Gastroesophageal sphincter (tissue), 4 donors: ENCODE data around the gene FKRP. TPM values are rescaled to one million over a fixed set of nuclear protein-coding genes. Genes with fewer than 3 reads are reported as not detected.

Experiments
- ATAC-seq: fragments of 150-250 bp; one replicate; pipeline ENCODE4 v1.9.1; 2016; ENCODE audit warnings: mild to moderate bottlenecking, moderate library complexity
- H3K27ac ChIP-seq, 4 donors: fragments of 200-600 bp; sonication (generic) in 3 of 4; 1 replicate in 3 of 4; 2 replicates in 1 of 4; pipeline ENCODE4 v1.5.1; 2016 to 2019
- H3K27me3 ChIP-seq: fragments of 200-600 bp; sonication (generic); one replicate; pipeline ENCODE4 v1.5.1; 2019
- H3K36me3 ChIP-seq, 2 donors: fragments of 200-600 bp; sonication (generic); one replicate each; pipeline ENCODE4 v1.5.1; 2019; ENCODE audit warnings: control low read depth in 1 of 2
- H3K4me1 ChIP-seq, 3 donors: fragments of 200-600 bp; sonication (generic); 1 replicate in 2 of 3; 2 replicates in 1 of 3; pipeline ENCODE4 v1.5.1; 2016 to 2019; ENCODE audit warnings: control low read depth in 2 of 3
- H3K4me3 ChIP-seq, 2 donors: fragments of 200-600 bp; sonication (generic); one replicate each; pipeline ENCODE4 v1.5.1; 2019; ENCODE audit warnings: mild to moderate bottlenecking in 1 of 2, moderate library complexity in 1 of 2
- H3K9me3 ChIP-seq, 3 donors: fragments of 200-600 bp; sonication (generic); one replicate each; pipeline ENCODE4 v1.5.1; 2017 to 2019; ENCODE audit warnings: control low read depth in 2 of 3
- CTCF ChIP-seq, 4 experiments: fragments of 200-600 bp in 2 of 4; fragments of 450-650 bp in 2 of 4; sonication (generic) in 1 of 4; IDR thresholded peaks; one replicate each; pipeline ENCODE4 v1.5.1; 2017 to 2019; ENCODE audit warnings: antibody characterized with exemption in 4 of 4, mild to moderate bottlenecking in 2 of 4, moderate library complexity in 2 of 4
- EP300 ChIP-seq: sonication (generic); formaldehyde crosslinking; IDR thresholded peaks from one replicate; pipeline ENCODE4 v1.6.1; 2017; ENCODE audit warnings: antibody characterized with exemption, mild to moderate bottlenecking
- POLR2A ChIP-seq, 2 donors: fragments of 450-650 bp; IDR thresholded peaks; one replicate each; pipeline ENCODE4 v1.6.1; 2017; ENCODE audit warnings: antibody characterized with exemption in 2 of 2, mild to moderate bottlenecking in 2 of 2, moderate library complexity in 1 of 2
- POLR2AphosphoS5 ChIP-seq: sonication (generic); formaldehyde crosslinking; IDR thresholded peaks from one replicate; pipeline ENCODE4 v1.6.1; 2017; ENCODE audit warnings: antibody characterized with exemption
- WGBS, 2 donors: methylation state at CpG; one replicate each; pipeline ENCODE4 v1.1.5; 2018; ENCODE audit warnings: low coverage in 1 of 2; 5-methylcytosine and 5-hydroxymethylcytosine counted together
- total RNA-seq, 4 donors: library from RNA; depleted of rRNA; stranded (reverse); fragments of >200 nt; gene quantifications; one replicate each; pipeline ENCODE4 v1.1.0, GENCODE V29; 2016

Gene FKRP
- total RNA-seq, 4 donors from 2014 or later, result 18.7 to 22.5 (median 20.3) TPM

GRCh38 chr19:46731584-46731983 is 14.3 kb upstream of the FKRP start:
- no peaks in the 10 kb centered on the region for H3K9me3 ChIP-seq
- no peak for ATAC-seq
- no peak overlapping the region for H3K4me3 ChIP-seq
- peaks cover 0 to 100% of the 10 kb centered on the region in 2 donors for H3K36me3 ChIP-seq
- no peaks in the 10 kb centered on the region for H3K27me3 ChIP-seq
- no peak for TF ChIP-seq CTCF (IDR thresholded peaks at IDR 0.05)
- no peak for TF ChIP-seq POLR2A (IDR thresholded peaks at IDR 0.05)
- no peak for TF ChIP-seq EP300
- no peak for TF ChIP-seq POLR2AphosphoS5
- WGBS, 2 donors, result 53 to 63% methylated on average over 9 of the region's 14 CpGs
- peaks cover 0 to 60% (median 6%) of the 10 kb centered on the region in 3 donors for H3K4me1 ChIP-seq
- no peak overlapping the region for H3K27ac ChIP-seq

GRCh38 chr19:46732172-46732938 is 13.5 kb upstream of the FKRP start:
- TF ChIP-seq POLR2AphosphoS5, result no peak
- TF ChIP-seq POLR2A (IDR thresholded peaks at IDR 0.05), result no peak
- no peak for TF ChIP-seq CTCF (IDR thresholded peaks at IDR 0.05)
- TF ChIP-seq EP300, result no peak
- no peaks in the 10 kb centered on the region for H3K9me3 ChIP-seq
- H3K4me1 ChIP-seq, result peaks cover 0 to 60% (median 8%) of the 10 kb centered on the region in 3 donors
- H3K36me3 ChIP-seq, result peaks cover 0 to 100% of the 10 kb centered on the region in 2 donors
- H3K27ac ChIP-seq, result peak overlapping the region in 1 of 4 donors; percentile 13
- no peak overlapping the region for H3K4me3 ChIP-seq
- 80% methylated on average over 23 of the region's 28 CpGs; no CpG with 5 or more reads in 1 of the 2 donors for WGBS, 2 donors
- ATAC-seq, result no peak
- no peaks in the 10 kb centered on the region for H3K27me3 ChIP-seq

- TF ChIP-seq EP300, result no peak
- no peak for TF ChIP-seq POLR2AphosphoS5
- TF ChIP-seq POLR2A (IDR thresholded peaks at IDR 0.05), result no peak
- TF ChIP-seq CTCF (IDR thresholded peaks at IDR 0.05), result no peak
- H3K4me3 ChIP-seq, result no peak overlapping the region
- ATAC-seq, result peak; percentile 30
- H3K27me3 ChIP-seq, result no peaks in the 10 kb centered on the region
- no peaks in the 10 kb centered on the region for H3K9me3 ChIP-seq
- peaks cover 0 to 100% of the 10 kb centered on the region in 2 donors for H3K36me3 ChIP-seq
- peaks cover 0 to 60% (median 10%) of the 10 kb centered on the region in 3 donors for H3K4me1 ChIP-seq
- WGBS, 2 donors, result 64 to 66% methylated on average over 3 to 7 of the region's 23 CpGs
- H3K27ac ChIP-seq, result peak overlapping the region in 1 of 4 donors; percentile 13
Observed at GRCh38 chr19:46732966-46733689, 12.7 kb upstream of the FKRP start.

- H3K9me3 ChIP-seq, result no peaks in the 10 kb centered on the region
- peaks cover 2 to 60% (median 12%) of the 10 kb centered on the region in 3 donors for H3K4me1 ChIP-seq
- WGBS, 2 donors, result 82 to 93% methylated on average over 8 to 11 of the region's 11 CpGs
- TF ChIP-seq CTCF (IDR thresholded peaks at IDR 0.05), result no peak
- TF ChIP-seq POLR2A (IDR thresholded peaks at IDR 0.05), result no peak
- no peak for TF ChIP-seq EP300
- TF ChIP-seq POLR2AphosphoS5, result no peak
- H3K4me3 ChIP-seq, result no peak overlapping the region
- H3K36me3 ChIP-seq, result peaks cover 0 to 96% of the 10 kb centered on the region in 2 donors
- H3K27ac ChIP-seq, result peak overlapping the region in 1 of 4 donors; percentile 43
- no peak for ATAC-seq
- no peaks in the 10 kb centered on the region for H3K27me3 ChIP-seq
Observed at GRCh38 chr19:46733690-46734292, 12.1 kb upstream of the FKRP start.
